ENCODE results near the gene CBFB.
A peak's percentile ranks its signal among the peaks of the same experiment; 100 is the strongest.

Gene CBFB

GRCh38 chr16:67149276-67150046 lies 120.5 kb downstream of the CBFB start:
- DNase-seq (ENCODE audit: extremely low spot score) = no peak
- POLR2A ChIA-PET = interaction anchor here (0.6 kb wide), 1 partner anchor 24 kb away, joined by 3 read pairs; no protein-coding TSS in a partner anchor
- CTCF ChIA-PET = interaction anchor here (1.2 to 1.5 kb wide), 2 partner anchors 20 to 131 kb away, joined by 3 to 4 read pairs; no protein-coding TSS in a partner anchor
- TF ChIP-seq, protein P1, sequence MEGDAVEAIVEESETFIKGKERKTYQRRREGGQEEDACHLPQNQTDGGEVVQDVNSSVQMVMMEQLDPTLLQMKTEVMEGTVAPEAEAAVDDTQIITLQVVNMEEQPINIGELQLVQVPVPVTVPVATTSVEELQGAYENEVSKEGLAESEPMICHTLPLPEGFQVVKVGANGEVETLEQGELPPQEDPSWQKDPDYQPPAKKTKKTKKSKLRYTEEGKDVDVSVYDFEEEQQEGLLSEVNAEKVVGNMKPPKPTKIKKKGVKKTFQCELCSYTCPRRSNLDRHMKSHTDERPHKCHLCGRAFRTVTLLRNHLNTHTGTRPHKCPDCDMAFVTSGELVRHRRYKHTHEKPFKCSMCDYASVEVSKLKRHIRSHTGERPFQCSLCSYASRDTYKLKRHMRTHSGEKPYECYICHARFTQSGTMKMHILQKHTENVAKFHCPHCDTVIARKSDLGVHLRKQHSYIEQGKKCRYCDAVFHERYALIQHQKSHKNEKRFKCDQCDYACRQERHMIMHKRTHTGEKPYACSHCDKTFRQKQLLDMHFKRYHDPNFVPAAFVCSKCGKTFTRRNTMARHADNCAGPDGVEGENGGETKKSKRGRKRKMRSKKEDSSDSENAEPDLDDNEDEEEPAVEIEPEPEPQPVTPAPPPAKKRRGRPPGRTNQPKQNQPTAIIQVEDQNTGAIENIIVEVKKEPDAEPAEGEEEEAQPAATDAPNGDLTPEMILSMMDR (IDR thresholded peaks at IDR 0.05; ENCODE audit: control extremely low read depth, extremely low read depth, low read depth, missing control alignments) = no peak

GRCh38 chr16:67150047-67150832 lies 121.3 kb downstream of the CBFB start:
- DNase-seq (ENCODE audit: extremely low spot score) = peak; percentile 78
- ChIA-PET CTCF (interaction anchor here (0.7 to 11.2 kb wide), 11 partner anchors 10 to 196 kb away, joined by 3 to 207 read pairs (median 6); partner anchors contain the start of genes FBXL8, HSF4, MATCAP1 and NOL3), POLR2A (interaction anchor here (0.7 to 1.0 kb wide), 3 partner anchors 9 to 132 kb away, joined by 3 to 5 read pairs (median 4); no protein-coding TSS in a partner anchor)
- TF ChIP-seq, protein P1 (IDR thresholded peaks at IDR 0.05; ENCODE audit: control extremely low read depth, extremely low read depth, low read depth, missing control alignments) = no peak

All from GM10248 (cell line).